HepG2 (cell line): ENCODE data around the gene PTPRU. TPM values are rescaled to one million over a fixed set of nuclear protein-coding genes. Genes with fewer than 3 reads are reported as not detected.

Source experiments
- ARNT ChIP-seq: fragments of 450-650 bp; IDR thresholded peaks from 2 replicates; pipeline ENCODE4 v1.6.1; 2017
- ATF3 ChIP-seq: sonication (generic); formaldehyde crosslinking; IDR thresholded peaks from 2 replicates; pipeline ENCODE4 v1.4.0; 2020; ENCODE audit warnings: missing genetic modification reagents
- BCL3 ChIP-seq: sonication (generic); formaldehyde crosslinking; IDR thresholded peaks from 2 replicates; pipeline ENCODE4 v1.5.1; 2020; ENCODE audit warnings: mild to moderate bottlenecking, missing genetic modification reagents, moderate library complexity
- CHD2 ChIP-seq: IDR thresholded peaks from 2 replicates; pipeline ENCODE4 v1.6.1; 2011; ENCODE audit warnings: low read depth, low read length, improper control_type of control experiment
- ERF ChIP-seq: IDR thresholded peaks from 2 replicates; pipeline ENCODE4 v1.6.1; 2018; ENCODE audit warnings: missing biosample characterization, missing genetic modification reagents
- HMGXB4 ChIP-seq, 2 experiments: sonication (generic) in 1 of 2; formaldehyde crosslinking in 1 of 2; IDR thresholded peaks; 2 replicates each; pipeline versions ENCODE4 v1.4.0 to v1.6.1; 2018 to 2020; ENCODE audit warnings: missing genetic modification reagents in 2 of 2, borderline replicate concordance in 1 of 2, low read depth in 1 of 2, mild to moderate bottlenecking in 1 of 2, missing biosample characterization in 1 of 2
- JUND ChIP-seq: sonication (generic); formaldehyde crosslinking; IDR thresholded peaks from 2 replicates; pipeline ENCODE4 v1.8.0; 2022; ENCODE audit warnings: mild to moderate bottlenecking, missing genetic modification reagents
- MXD3 ChIP-seq: IDR thresholded peaks from 2 replicates; pipeline ENCODE4 v1.6.1; 2016; ENCODE audit warnings: mild to moderate bottlenecking, missing biosample characterization, missing genetic modification reagents
- NR2F6 ChIP-seq, 2 experiments: IDR thresholded peaks; 2 replicates each; pipeline ENCODE4 v1.6.1; 2016; ENCODE audit warnings: antibody characterized with exemption in 1 of 2, mild to moderate bottlenecking in 1 of 2
- NRL ChIP-seq: sonication (generic); formaldehyde crosslinking; IDR thresholded peaks from 2 replicates; pipeline ENCODE4 v1.5.0; 2020; ENCODE audit warnings: missing genetic modification reagents, mild to moderate bottlenecking, moderate library complexity, borderline replicate concordance
- RNF2 ChIP-seq: fragments of 450-650 bp; conservative IDR thresholded peaks from 2 replicates; pipeline ENCODE4 v1.6.1; 2016; ENCODE audit warnings: low read depth
- SKI ChIP-seq: fragments of 450-650 bp; IDR thresholded peaks from one replicate; pipeline ENCODE4 v1.6.1; 2018; ENCODE audit warnings: mild to moderate bottlenecking; ENCODE audit not compliant: partially characterized antibody
- ZBTB4 ChIP-seq: sonication (generic); formaldehyde crosslinking; IDR thresholded peaks from 2 replicates; pipeline ENCODE4 v1.4.0; 2020; ENCODE audit warnings: missing genetic modification reagents, mild to moderate bottlenecking, borderline replicate concordance
- ZFX ChIP-seq: sonication (generic); formaldehyde crosslinking; IDR thresholded peaks from 2 replicates; pipeline ENCODE4 v1.4.0; 2020; ENCODE audit warnings: mild to moderate bottlenecking, low read depth, missing genetic modification reagents, moderate library complexity
- ZNF225 ChIP-seq: sonication (generic); formaldehyde crosslinking; IDR thresholded peaks from 2 replicates; pipeline ENCODE4 v1.4.0; 2020; ENCODE audit warnings: mild to moderate bottlenecking, missing genetic modification reagents
- ZNF329 ChIP-seq: sonication (generic); formaldehyde crosslinking; IDR thresholded peaks from 2 replicates; pipeline ENCODE4 v1.9.0; 2021; ENCODE audit warnings: low read depth, mild to moderate bottlenecking, missing genetic modification reagents
- ZNF431 ChIP-seq: sonication (generic); formaldehyde crosslinking; IDR thresholded peaks from 2 replicates; pipeline ENCODE4 v1.9.0; 2022; ENCODE audit warnings: missing genetic modification reagents, low read depth, mild to moderate bottlenecking, borderline replicate concordance
- ZNF576 ChIP-seq: sonication (generic); formaldehyde crosslinking; IDR thresholded peaks from 2 replicates; pipeline ENCODE4 v1.4.0; 2020; ENCODE audit warnings: mild to moderate bottlenecking, missing genetic modification reagents
- ZNF605 ChIP-seq: sonication (generic); formaldehyde crosslinking; IDR thresholded peaks from 2 replicates; pipeline ENCODE4 v1.8.0; 2022; ENCODE audit warnings: mild to moderate bottlenecking, missing genetic modification reagents
- polyA plus RNA-seq, 8 experiments: library from polyadenylated mRNA; depleted of rRNA in 3 of 8; stranded (reverse) in 7 of 8; unstranded in 1 of 8; fragments of >200 nt; fragmentation: Illumina TruSeq in 4 of 8; extraction: Trizol in 4 of 8; gene quantifications; 2 replicates each; pipeline versions ENCODE4 v1.2.1 to v1.2.3, GENCODE V29; 2011 to 2016; ENCODE audit warnings: low read depth in 4 of 8, missing spikeins in 1 of 8, mixed read lengths in 1 of 8; ENCODE audit not compliant: insufficient read depth in 1 of 8
- total RNA-seq, 5 experiments: library from RNA; depleted of rRNA; stranded (reverse); fragments of >200 nt; fragmentation: Illumina TruSeq; extraction: Trizol; gene quantifications; 2 replicates each; pipeline ENCODE4 v1.2.3, GENCODE V29; 2016; ENCODE audit warnings: low read depth in 1 of 5

Gene PTPRU
- total and polyA plus RNA-seq, 2 of the 13 experiments (the other 11 are each of a cell fraction or from before 2014, with no cell fraction given) = 21.6 to 22.3 TPM

- TF ChIP-seq MXD3 (CRISPR knock-in tag) (0 out of 2 replicates have a peak, but pooled peaks have one; percentile 23), JUND (0 out of 2 replicates have a peak, but pooled peaks have one; percentile 2), HMGXB4 (CRISPR knock-in tag; IDR thresholded peaks at IDR 0.05; ENCODE audit: borderline replicate concordance in 1 of 2, low read depth in 1 of 2) (peak; percentile 23 to 26; a peak in 1 of 4 replicates), ZNF431 (CRISPR knock-in tag) (0 out of 2 replicates have a peak, but pooled peaks have one; percentile 51), ZNF329 (CRISPR knock-in tag) (peak; percentile 70; the same call in 1 of the 2 replicates), ZNF225 (CRISPR knock-in tag) (0 out of 2 replicates have a peak, but pooled peaks have one; percentile 51), NR2F6 (IDR thresholded peaks at IDR 0.05) (no peak), NR2F6 (CRISPR knock-in tag; IDR thresholded peaks at IDR 0.05) (no peak), CHD2 (peak; percentile 51; the same call in 1 of the 2 replicates), ZNF605 (0 out of 2 replicates have a peak, but pooled peaks have one; percentile 18), BCL3 (CRISPR knock-in tag) (0 out of 2 replicates have a peak, but pooled peaks have one; percentile 6), NRL (CRISPR knock-in tag) (0 out of 2 replicates have a peak, but pooled peaks have one; percentile 25), ZBTB4 (no peak), ZFX (CRISPR knock-in tag) (0 out of 2 replicates have a peak, but pooled peaks have one; percentile 27), ARNT (no peak), RNF2 (peak; percentile 44; the same call in 1 of the 2 replicates), ZNF576 (CRISPR knock-in tag) (no peak), ERF (peak; percentile 22; the same call in 1 of the 2 replicates), SKI (peak; percentile 40), ATF3 (CRISPR knock-in tag) (peak; percentile 78)
Measured at GRCh38 chr1:29235955-29236711, at the start of gene PTPRU (continued).
